ENCODE measurements around the gene GDF7. TPM values are rescaled to one million over a fixed set of nuclear protein-coding genes. Genes with fewer than 3 reads are reported as not detected.

GDF7 gene
- total RNA-seq, 6 donors from 2014 or later = under 0.01 to 1.8 (median 0.44) TPM

GRCh38 chr2:20626698-20627513 lies 40.0 kb upstream of the GDF7 start:
- ATAC-seq (ENCODE audit: low FRiP score in 2 of 2) = peak in 1 of 2 donors; percentile 1
- TF ChIP-seq POLR2AphosphoS5 (IDR thresholded peaks at IDR 0.05) = no peak
- TF ChIP-seq POLR2A (IDR thresholded peaks at IDR 0.05) = no peak
- TF ChIP-seq CTCF (IDR thresholded peaks at IDR 0.05) = no peak
- TF ChIP-seq EP300 (IDR thresholded peaks at IDR 0.05) = no peak
- DNase-seq = peak in 1 of 2 donors; percentile 54
- H3K36me3 ChIP-seq = peaks cover 20 to 48% (median 31%) of the 10 kb centered on the region in 4 donors
- no peaks in the 10 kb centered on the region for H3K27me3 ChIP-seq
- H3K27ac ChIP-seq = peak overlapping the region in 1 of 4 donors; percentile 13
- WGBS, 2 donors = 96 to 97% methylated on average over 16 to 20 of the region's 20 CpGs
- peaks cover 0 to 15% (median 8%) of the 10 kb centered on the region in 4 donors for H3K4me1 ChIP-seq
- no peaks in the 10 kb centered on the region for H3K9me3 ChIP-seq
- no peak overlapping the region for H3K4me3 ChIP-seq

GRCh38 chr2:20627712-20628380 lies 39.1 kb upstream of the GDF7 start:
- peaks cover 16 to 38% (median 23%) of the 10 kb centered on the region in 4 donors for H3K36me3 ChIP-seq
- no peaks in the 10 kb centered on the region for H3K27me3 ChIP-seq
- H3K9me3 ChIP-seq = no peaks in the 10 kb centered on the region
- no peak overlapping the region for H3K27ac ChIP-seq
- peaks cover 0 to 15% (median 9%) of the 10 kb centered on the region in 4 donors for H3K4me1 ChIP-seq
- WGBS, 2 donors = 90 to 97% methylated on average over 10 to 16 of the region's 16 CpGs
- TF ChIP-seq POLR2A (IDR thresholded peaks at IDR 0.05) (no peak), POLR2AphosphoS5 (IDR thresholded peaks at IDR 0.05) (no peak), EP300 (IDR thresholded peaks at IDR 0.05) (no peak), CTCF (IDR thresholded peaks at IDR 0.05) (no peak)
- no peak overlapping the region for H3K4me3 ChIP-seq
- ATAC-seq (ENCODE audit: low FRiP score in 2 of 2) (no peak), DNase-seq (no peak)

GRCh38 chr2:20629181-20629580 lies 37.8 kb upstream of the GDF7 start:
- WGBS, 2 donors = 85 to 94% methylated on average over 6 of the region's 6 CpGs
- TF ChIP-seq POLR2AphosphoS5 (IDR thresholded peaks at IDR 0.05) (no peak), EP300 (IDR thresholded peaks at IDR 0.05) (no peak), CTCF (IDR thresholded peaks at IDR 0.05) (no peak)
- no peak overlapping the region for H3K4me3 ChIP-seq
- ATAC-seq (ENCODE audit: low FRiP score in 2 of 2) (no peak), DNase-seq (no peak)
- H3K4me1 ChIP-seq = peaks cover 12 to 28% (median 21%) of the 10 kb centered on the region in 4 donors
- H3K9me3 ChIP-seq = no peaks in the 10 kb centered on the region
- H3K27ac ChIP-seq = no peak overlapping the region
- no peaks in the 10 kb centered on the region for H3K27me3 ChIP-seq
- peaks cover 6 to 25% (median 9%) of the 10 kb centered on the region in 4 donors for H3K36me3 ChIP-seq

GRCh38 chr2:20629581-20630171 lies 37.3 kb upstream of the GDF7 start:
- WGBS, 2 donors = 57 to 85% methylated on average over 2 to 12 of the region's 12 CpGs
- no peaks in the 10 kb centered on the region for H3K9me3 ChIP-seq
- TF ChIP-seq CTCF (IDR thresholded peaks at IDR 0.05) (no peak), POLR2AphosphoS5 (IDR thresholded peaks at IDR 0.05) (no peak), EP300 (IDR thresholded peaks at IDR 0.05) (no peak), POLR2A (IDR thresholded peaks at IDR 0.05) (no peak)
- ATAC-seq (ENCODE audit: low FRiP score in 2 of 2) = no peak
- peaks cover under 1 to 20% (median 4%) of the 10 kb centered on the region in 4 donors for H3K36me3 ChIP-seq
- H3K27ac ChIP-seq = no peak overlapping the region
- H3K4me1 ChIP-seq = peaks cover 17 to 33% (median 26%) of the 10 kb centered on the region in 4 donors
- H3K4me3 ChIP-seq = no peak overlapping the region
- H3K27me3 ChIP-seq = no peaks in the 10 kb centered on the region
- peak in 1 of 2 donors; percentile 79 for DNase-seq

Data from upper lobe of left lung (tissue), 6 donors.